Kidney (tissue), 14 donors: Measurements from ENCODE around the gene ACTRT2. TPM values are rescaled to one million over a fixed set of nuclear protein-coding genes. Genes with fewer than 3 reads are reported as not detected.

Source experiments
- DNase-seq, 5 donors: peaks; one replicate each; pipeline ENCODE4 v3.0.0-alpha.2; 2013 to 2020
- FAIRE-seq: peaks from 2 replicates; lab custom pipeline; 2012; peaks lifted over from hg19 to GRCh38; lab: Jason Lieb, UNC
- H3K27ac ChIP-seq, 2 donors: one replicate each; pipeline ENCODE4 v1.7.0; 2013; ENCODE audit warnings: low read depth in 2 of 2, low read length in 2 of 2, inconsistent platforms in 1 of 2
- H3K27me3 ChIP-seq: one replicate; pipeline ENCODE4 v1.7.1; 2013; ENCODE audit warnings: low read length, inconsistent platforms; ENCODE audit not compliant: control insufficient read depth, insufficient read depth
- H3K36me3 ChIP-seq, 3 donors: one replicate each; pipeline versions ENCODE4 v1.7.0 to v1.7.1; 2013; ENCODE audit warnings: low read length in 3 of 3, control low read depth in 1 of 3, inconsistent platforms in 1 of 3; ENCODE audit not compliant: insufficient read depth in 3 of 3, control insufficient read depth in 2 of 3
- H3K4me1 ChIP-seq, 3 donors: one replicate each; pipeline versions ENCODE4 v1.7.0 to v1.7.1; 2013; ENCODE audit warnings: low read length in 3 of 3, inconsistent platforms in 1 of 3, low read depth in 1 of 3; ENCODE audit not compliant: control insufficient read depth in 2 of 3, insufficient read depth in 2 of 3
- H3K4me3 ChIP-seq, 3 donors: one replicate each; pipeline versions ENCODE4 v1.7.0 to v1.8.1; 2013; ENCODE audit warnings: low read length in 3 of 3, control low read depth in 1 of 3, inconsistent platforms in 1 of 3
- H3K9ac ChIP-seq, 3 donors: one replicate each; pipeline versions ENCODE4 v1.7.0 to v1.7.1; 2013; ENCODE audit warnings: low read length in 3 of 3, control low read depth in 1 of 3, inconsistent platforms in 1 of 3
- H3K9me3 ChIP-seq, 3 donors: one replicate each; pipeline versions ENCODE4 v1.7.0 to v1.7.1; 2013; ENCODE audit warnings: low read length in 3 of 3, control low read depth in 1 of 3, inconsistent platforms in 1 of 3; ENCODE audit not compliant: control insufficient read depth in 2 of 3, insufficient read depth in 1 of 3
- intact Hi-C: fragments of 100-400 bp; cut with DNase I; formaldehyde crosslinking; loops from one replicate; pipeline ENCODE4 v1.11.1; 2022
- polyA plus RNA-seq: library from polyadenylated mRNA; stranded (reverse); fragments of 350-450 nt; fragmentation: Illumina TruSeq; extraction: RNeasy Lipid Tissue Mini Kit (QIAGEN cat#74804); gene quantifications from one replicate; pipeline ENCODE4 v1.2.3, GENCODE V29; 2014; ENCODE audit warnings: low read depth, low replicate concordance; ENCODE audit not compliant: insufficient read depth
- total RNA-seq: library from RNA; stranded (reverse); fragmentation: NEBNext Ultra II Directional; extraction: Animal tissue kit (Norgen Biotek cat#: 25700); gene quantifications from one replicate; pipeline ENCODE4 v1.2.1, GENCODE V29; 2021
- TF ChIP-seq, protein P1 (sequence below): IDR thresholded peaks from 3 replicates; pipeline ENCODE4 v1.5.1; 2012; ENCODE audit warnings: mild to moderate bottlenecking, moderate library complexity, borderline replicate concordance; ENCODE audit not compliant: insufficient read depth; ENCODE audit errors: extremely low read depth
- donor health status: control.
- donor health status: control.
- donor health status: control.
- donor health status: control.
- donor health status: control.
- donor health status: DM: yes; HTN: yes; CAD: no.
- donor health status: Normal renal cell carcinoma (clear cell type).

The ACTRT2 gene
- total and polyA plus RNA-seq, 2 donors from 2014 or later: not detected

DNA sequence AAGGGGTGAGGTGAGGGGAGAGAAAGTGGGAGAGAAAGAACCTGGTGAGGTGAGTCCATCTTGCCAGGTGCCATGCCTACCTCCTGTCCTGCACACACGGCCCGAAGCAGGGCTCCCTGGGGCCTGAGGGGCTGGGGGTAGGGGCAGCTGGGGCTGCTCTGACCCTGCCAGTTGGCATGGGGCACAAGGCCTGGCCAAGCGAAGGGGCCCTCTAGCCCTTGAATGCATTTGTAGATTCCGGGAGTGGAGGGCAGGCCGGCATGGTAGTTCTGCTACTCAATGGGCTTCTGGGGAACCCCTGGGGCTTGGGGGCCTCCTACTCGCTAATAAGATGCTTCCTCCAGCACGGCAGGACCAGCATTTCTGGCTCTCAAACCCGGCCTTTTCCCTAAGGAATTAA, 44.1 kb downstream of the ACTRT2 start:
- peak overlapping the region in 2 of 3 donors; percentile 31 to 69 for H3K4me3 ChIP-seq
- H3K27ac ChIP-seq: peak overlapping the region; percentile 76 to 83
- intact Hi-C loops: no loop called here
- DNase-seq (peak in 3 of 5 donors; percentile 5 to 59 (median 29)), FAIRE-seq (no peak)
- peaks cover 0 to 3% (median 0%) of the 10 kb centered on the region in 3 donors for H3K4me1 ChIP-seq
- peaks cover 24% of the 10 kb centered on the region for H3K27me3 ChIP-seq
- TF ChIP-seq, protein P1, sequence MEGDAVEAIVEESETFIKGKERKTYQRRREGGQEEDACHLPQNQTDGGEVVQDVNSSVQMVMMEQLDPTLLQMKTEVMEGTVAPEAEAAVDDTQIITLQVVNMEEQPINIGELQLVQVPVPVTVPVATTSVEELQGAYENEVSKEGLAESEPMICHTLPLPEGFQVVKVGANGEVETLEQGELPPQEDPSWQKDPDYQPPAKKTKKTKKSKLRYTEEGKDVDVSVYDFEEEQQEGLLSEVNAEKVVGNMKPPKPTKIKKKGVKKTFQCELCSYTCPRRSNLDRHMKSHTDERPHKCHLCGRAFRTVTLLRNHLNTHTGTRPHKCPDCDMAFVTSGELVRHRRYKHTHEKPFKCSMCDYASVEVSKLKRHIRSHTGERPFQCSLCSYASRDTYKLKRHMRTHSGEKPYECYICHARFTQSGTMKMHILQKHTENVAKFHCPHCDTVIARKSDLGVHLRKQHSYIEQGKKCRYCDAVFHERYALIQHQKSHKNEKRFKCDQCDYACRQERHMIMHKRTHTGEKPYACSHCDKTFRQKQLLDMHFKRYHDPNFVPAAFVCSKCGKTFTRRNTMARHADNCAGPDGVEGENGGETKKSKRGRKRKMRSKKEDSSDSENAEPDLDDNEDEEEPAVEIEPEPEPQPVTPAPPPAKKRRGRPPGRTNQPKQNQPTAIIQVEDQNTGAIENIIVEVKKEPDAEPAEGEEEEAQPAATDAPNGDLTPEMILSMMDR: no peak
- H3K36me3 ChIP-seq: no peaks in the 10 kb centered on the region
- peak overlapping the region in 2 of 3 donors; percentile 1 to 80 for H3K9ac ChIP-seq
- no peaks in the 10 kb centered on the region for H3K9me3 ChIP-seq

DNA sequence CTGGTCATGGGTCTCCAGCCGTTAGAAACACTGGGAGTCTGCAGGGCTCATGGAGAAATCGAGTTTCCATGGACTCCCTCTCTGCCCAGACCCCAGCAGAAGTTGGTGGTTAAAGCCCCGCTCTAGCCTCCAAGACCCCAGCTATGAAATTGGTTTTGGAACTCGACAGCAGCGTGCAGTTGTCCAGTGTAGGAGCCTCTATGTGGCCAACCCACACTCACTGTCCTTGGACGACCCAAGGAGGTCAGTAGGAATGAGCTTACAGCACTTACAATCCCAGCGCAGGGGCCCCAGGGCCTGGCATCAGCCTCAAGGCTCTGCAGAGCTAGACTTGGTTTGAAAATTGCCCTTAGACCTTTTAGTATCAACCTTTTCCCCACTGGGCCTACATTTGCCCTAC, 44.5 kb downstream of the ACTRT2 start:
- no peaks in the 10 kb centered on the region for H3K9me3 ChIP-seq
- FAIRE-seq (no peak), DNase-seq (peak in 1 of 5 donors; percentile 18)
- peak overlapping the region in 2 of 3 donors; percentile 31 to 80 for H3K9ac ChIP-seq
- TF ChIP-seq, protein P1: no peak
- H3K36me3 ChIP-seq: no peaks in the 10 kb centered on the region
- H3K27ac ChIP-seq: peak overlapping the region; percentile 76 to 83
- peaks cover 24% of the 10 kb centered on the region for H3K27me3 ChIP-seq
- peak overlapping the region in 2 of 3 donors; percentile 31 to 69 for H3K4me3 ChIP-seq
- intact Hi-C loops: no loop called here
- H3K4me1 ChIP-seq: peaks cover 0 to 3% (median 0%) of the 10 kb centered on the region in 3 donors

DNA sequence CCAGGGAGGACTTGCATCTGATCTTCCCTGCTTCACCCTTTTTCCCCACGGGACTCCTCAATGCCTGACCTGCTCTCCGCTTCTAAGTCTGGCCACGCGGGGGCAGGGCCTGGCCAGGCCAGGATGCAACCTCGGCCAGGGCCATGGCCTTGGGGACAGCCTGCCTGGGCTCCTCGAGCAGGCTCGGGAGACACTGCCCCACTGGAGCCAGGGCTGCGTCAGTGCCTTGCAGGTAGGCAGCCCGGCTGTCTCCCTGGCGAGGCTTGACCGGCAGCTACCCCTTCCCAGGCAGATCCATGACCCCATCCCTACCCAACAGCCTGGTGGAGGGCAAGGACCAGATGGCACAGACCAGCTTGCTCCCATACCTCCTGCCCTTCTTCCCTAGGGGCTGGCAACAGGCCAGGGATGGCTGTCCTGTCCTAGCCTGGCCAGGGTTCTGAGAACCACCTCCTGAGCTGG, 45.0 kb downstream of the ACTRT2 start:
- Histone ChIP-seq H3K4me3 (peak overlapping the region in 2 of 3 donors; percentile 31 to 69), H3K27me3 (peaks cover 22% of the 10 kb centered on the region), H3K27ac (peak overlapping the region; percentile 76 to 83), H3K9ac (peak overlapping the region in 2 of 3 donors; percentile 63 to 80), H3K9me3 (no peaks in the 10 kb centered on the region), H3K36me3 (no peaks in the 10 kb centered on the region), H3K4me1 (peaks cover 0 to 3% (median 0%) of the 10 kb centered on the region in 3 donors)
- DNase-seq (peak; percentile 41 to 80 (median 53)), FAIRE-seq (no peak)
- intact Hi-C loops: no loop called here
- TF ChIP-seq, protein P1: peak; percentile 41
